Neural progenitor cell (in vitro differentiated cells): Measurements from ENCODE around the gene RFX7. TPM values are rescaled to one million over a fixed set of nuclear protein-coding genes. Genes with fewer than 3 reads are reported as not detected.

Source experiments
- DNase-seq: peaks from one replicate; pipeline ENCODE4 v3.0.0-alpha.2; 2016; ENCODE audit warnings: low spot score
- H2AFZ ChIP-seq: fragments of 200-600 bp; sonication (generic); replicated peaks from 2 replicates; pipeline ENCODE4 v1.6.1; 2016; ENCODE audit warnings: antibody characterized with exemption
- H3F3A ChIP-seq: fragments of 200-600 bp; sonication (generic); 2 replicates; pipeline ENCODE4 v1.6.1; 2016; ENCODE audit warnings: antibody characterized with exemption, low read depth
- H3K27ac ChIP-seq: fragments of 200-600 bp; sonication (generic); 2 replicates; pipeline ENCODE4 v1.5.1; 2016; ENCODE audit warnings: mild to moderate bottlenecking
- H3K27me3 ChIP-seq: fragments of 200-600 bp; sonication (generic); 2 replicates; pipeline ENCODE4 v1.6.1; 2016; ENCODE audit warnings: mild to moderate bottlenecking, moderate library complexity
- H3K36me3 ChIP-seq: fragments of 200-600 bp; sonication (generic); 2 replicates; pipeline ENCODE4 v1.5.1; 2016
- H3K4me1 ChIP-seq: fragments of 200-600 bp; sonication (generic); 2 replicates; pipeline ENCODE4 v1.6.1; 2016; ENCODE audit warnings: mixed run types
- H3K4me2 ChIP-seq: fragments of 200-600 bp; sonication (generic); 2 replicates; pipeline ENCODE4 v1.6.1; 2016
- H3K4me3 ChIP-seq: fragments of 200-600 bp; sonication (generic); 2 replicates; pipeline ENCODE4 v1.5.1; 2016
- H3K79me2 ChIP-seq: fragments of 200-600 bp; sonication (generic); 2 replicates; pipeline ENCODE4 v1.6.1; 2016; ENCODE audit warnings: low read depth
- H3K9ac ChIP-seq: fragments of 200-600 bp; sonication (generic); 2 replicates; pipeline ENCODE4 v1.6.1; 2016
- H3K9me3 ChIP-seq: fragments of 200-600 bp; sonication (generic); 2 replicates; pipeline ENCODE4 v1.5.1; 2016; ENCODE audit warnings: low read depth
- H4K20me1 ChIP-seq: fragments of 200-600 bp; sonication (generic); 2 replicates; pipeline ENCODE4 v1.6.1; 2016; ENCODE audit warnings: low read depth
- H3K27ac Mint-ChIP-seq: 3 replicates; pipeline ENCODE4 v1.8.0; 2021; ENCODE audit warnings: mixed read lengths
- H3K27me3 Mint-ChIP-seq: 2 replicates; pipeline ENCODE4 v1.8.0; 2022; ENCODE audit warnings: low read depth, mild to moderate bottlenecking, inconsistent platforms, moderate library complexity, mixed read lengths; ENCODE audit not compliant: insufficient read depth
- H3K36me3 Mint-ChIP-seq: 3 replicates; pipeline ENCODE4 v1.8.0; 2021; ENCODE audit warnings: mixed read lengths
- H3K4me1 Mint-ChIP-seq: 3 replicates; pipeline ENCODE4 v1.8.0; 2021; ENCODE audit warnings: mixed read lengths
- H3K4me3 Mint-ChIP-seq: 3 replicates; pipeline ENCODE4 v1.8.0; 2021; ENCODE audit warnings: mild to moderate bottlenecking, moderate library complexity, mixed read lengths
- H3K9me3 Mint-ChIP-seq: 3 replicates; pipeline ENCODE4 v1.8.0; 2020; ENCODE audit warnings: mixed read lengths
- CTCF ChIP-seq: fragments of 200-600 bp; sonication (generic); IDR thresholded peaks from 2 replicates; pipeline ENCODE4 v1.5.1; 2017; ENCODE audit warnings: antibody characterized with exemption, mild to moderate bottlenecking
- EZH2 ChIP-seq: fragments of 200-600 bp; sonication (generic); IDR thresholded peaks from 2 replicates; pipeline ENCODE4 v1.6.1; 2017; ENCODE audit warnings: antibody characterized with exemption, mild to moderate bottlenecking, moderate library complexity
- EZH2phosphoT487 ChIP-seq: fragments of 200-600 bp; sonication (generic); IDR thresholded peaks from 2 replicates; pipeline ENCODE4 v1.6.1; 2017; ENCODE audit warnings: antibody characterized with exemption
- total RNA-seq: library from RNA; depleted of rRNA; stranded (reverse); fragments of >200 nt; gene quantifications from 2 replicates; pipeline ENCODE4 v1.2.3, GENCODE V29; 2015; ENCODE audit warnings: low replicate concordance

The RFX7 gene
- total RNA-seq, 1 donor from 2014 or later = 24.1 TPM

GRCh38 chr15:56086566-56086965, 157.1 kb downstream of the RFX7 start:
- H3K9me3 Mint-ChIP-seq = no peaks in the 10 kb centered on the region
- no peak for TF ChIP-seq CTCF
- TF ChIP-seq EZH2phosphoT487 = no peak
- TF ChIP-seq EZH2 = no peak

GRCh38 chr15:56082263-56082761, 161.4 kb downstream of the RFX7 start:
- no peak overlapping the region for H3K9ac ChIP-seq
- Mint-ChIP-seq H3K27ac (no peak overlapping the region), H3K27me3 (peaks cover 2% of the 10 kb centered on the region), H3K36me3 (no peaks in the 10 kb centered on the region), H3K4me3 (no peak overlapping the region), H3K9me3 (no peaks in the 10 kb centered on the region), H3K4me1 (no peaks in the 10 kb centered on the region)
- no peak overlapping the region for H3K4me2 ChIP-seq
- no peak overlapping the region for H3K4me3 ChIP-seq
- H3K4me1 ChIP-seq = no peaks in the 10 kb centered on the region
- H3F3A ChIP-seq = peaks cover 2% of the 10 kb centered on the region
- H3K27me3 ChIP-seq = no peaks in the 10 kb centered on the region
- H3K9me3 ChIP-seq = no peaks in the 10 kb centered on the region
- H4K20me1 ChIP-seq = no peaks in the 10 kb centered on the region
- no peaks in the 10 kb centered on the region for H3K36me3 ChIP-seq
- TF ChIP-seq EZH2phosphoT487 = no peak
- no peak for TF ChIP-seq CTCF
- no peak for TF ChIP-seq EZH2
- no peak overlapping the region for H2AFZ ChIP-seq
- no peaks in the 10 kb centered on the region for H3K79me2 ChIP-seq
- H3K27ac ChIP-seq = no peak overlapping the region
- no peak for DNase-seq

More at GRCh38 chr15:56086566-56086965, 157.1 kb downstream of the RFX7 start:
- Histone ChIP-seq H3K9me3 (no peaks in the 10 kb centered on the region), H4K20me1 (no peaks in the 10 kb centered on the region), H3K27me3 (no peaks in the 10 kb centered on the region), H2AFZ (no peak overlapping the region), H3K27ac (no peak overlapping the region), H3K36me3 (peaks cover 4% of the 10 kb centered on the region), H3F3A (peaks cover 6% of the 10 kb centered on the region), H3K4me2 (no peak overlapping the region), H3K4me3 (no peak overlapping the region), H3K9ac (no peak overlapping the region), H3K79me2 (no peaks in the 10 kb centered on the region), H3K4me1 (no peaks in the 10 kb centered on the region)
- Mint-ChIP-seq H3K36me3 (peaks cover 2% of the 10 kb centered on the region), H3K27ac (no peak overlapping the region), H3K27me3 (peaks cover 3% of the 10 kb centered on the region), H3K4me3 (no peak overlapping the region), H3K4me1 (no peaks in the 10 kb centered on the region)
- no peak for DNase-seq

- no peaks in the 10 kb centered on the region for H3K36me3 Mint-ChIP-seq
- peak; percentile 5 for DNase-seq
- H3K27ac Mint-ChIP-seq = no peak overlapping the region
Observed at GRCh38 chr15:56077081-56077480, 166.6 kb downstream of the RFX7 start.

More at GRCh38 chr15:56077081-56077480, 166.6 kb downstream of the RFX7 start:
- no peaks in the 10 kb centered on the region for H3F3A ChIP-seq
- H3K4me2 ChIP-seq = no peak overlapping the region
- Mint-ChIP-seq H3K4me3 (no peak overlapping the region), H3K9me3 (no peaks in the 10 kb centered on the region), H3K27me3 (no peaks in the 10 kb centered on the region), H3K4me1 (peaks cover 13% of the 10 kb centered on the region)
- peak overlapping the region; percentile 93 for H2AFZ ChIP-seq
- no peaks in the 10 kb centered on the region for H3K79me2 ChIP-seq
- no peaks in the 10 kb centered on the region for H3K9me3 ChIP-seq
- H3K9ac ChIP-seq = no peak overlapping the region
- H3K4me3 ChIP-seq = no peak overlapping the region
- H4K20me1 ChIP-seq = no peaks in the 10 kb centered on the region
- TF ChIP-seq CTCF (no peak), EZH2phosphoT487 (no peak), EZH2 (no peak)
- H3K4me1 ChIP-seq = peaks cover 5% of the 10 kb centered on the region
- no peaks in the 10 kb centered on the region for H3K27me3 ChIP-seq
- H3K27ac ChIP-seq = no peak overlapping the region
- H3K36me3 ChIP-seq = no peaks in the 10 kb centered on the region
